CD14-positive monocyte (primary cell): ENCODE results near the gene TOM1L2. TPM values are rescaled to one million over a fixed set of nuclear protein-coding genes. Genes with fewer than 3 reads are reported as not detected.

Source experiments
- DNase-seq, 3 donors: peaks; one replicate each; pipeline ENCODE4 v3.0.0-alpha.2; 2011 to 2022
- H2AFZ ChIP-seq: 2 replicates; pipeline ENCODE4 v1.6.0; 2012; ENCODE audit warnings: mild to moderate bottlenecking, low read depth, low read length, inconsistent platforms; ENCODE audit not compliant: insufficient read depth, poor library complexity, severe bottlenecking
- H3K27ac ChIP-seq, 2 donors: 1 replicate in 1 of 2; 2 replicates in 1 of 2; pipeline ENCODE4 v1.5.1; 2012 to 2013; ENCODE audit warnings: low read length in 2 of 2, control low read depth in 1 of 2, inconsistent platforms in 1 of 2, low read depth in 1 of 2, mild to moderate bottlenecking in 1 of 2
- H3K27me3 ChIP-seq, 2 donors: one replicate each; pipeline versions ENCODE4 v1.6.0 to v1.6.1; 2011 to 2013; ENCODE audit warnings: low read length in 2 of 2; ENCODE audit not compliant: control insufficient read depth in 2 of 2, insufficient read depth in 2 of 2
- H3K36me3 ChIP-seq, 2 donors: replicated peaks in 1 of 2; 1 replicate in 1 of 2; 2 replicates in 1 of 2; pipeline versions ENCODE4 v1.5.1 to v1.6.1; 2012 to 2013; ENCODE audit warnings: low read length in 2 of 2, control low read depth in 1 of 2, inconsistent platforms in 1 of 2, mild to moderate bottlenecking in 1 of 2; ENCODE audit not compliant: insufficient read depth in 2 of 2, control insufficient read depth in 1 of 2
- H3K4me1 ChIP-seq, 2 donors: 1 replicate in 1 of 2; 2 replicates in 1 of 2; pipeline versions ENCODE4 v1.5.1 to v1.6.1; 2012 to 2013; ENCODE audit warnings: low read length in 2 of 2, control low read depth in 1 of 2, inconsistent platforms in 1 of 2, mild to moderate bottlenecking in 1 of 2, moderate library complexity in 1 of 2; ENCODE audit not compliant: insufficient read depth in 2 of 2, control insufficient read depth in 1 of 2
- H3K4me2 ChIP-seq: replicated peaks from 2 replicates; pipeline ENCODE3; 2012; ENCODE audit warnings: low read length, moderate library complexity, mild to moderate bottlenecking; ENCODE audit not compliant: poor library complexity, severe bottlenecking; ENCODE audit errors: extremely low read depth
- H3K4me3 ChIP-seq, 3 experiments: fragments of 200-600 bp in 1 of 3; sonication (generic) in 1 of 3; replicated peaks in 1 of 3; 1 replicate in 2 of 3; 2 replicates in 1 of 3; pipeline ENCODE4 v1.5.1; 2011 to 2013; ENCODE audit warnings: low read length in 3 of 3, mild to moderate bottlenecking in 3 of 3, control low read depth in 2 of 3, low read depth in 2 of 3, inconsistent platforms in 1 of 3, moderate library complexity in 1 of 3
- H3K79me2 ChIP-seq: 2 replicates; pipeline ENCODE4 v1.6.0; 2012; ENCODE audit warnings: mild to moderate bottlenecking, control low read depth, inconsistent platforms, low read length, moderate library complexity; ENCODE audit not compliant: insufficient read depth
- H3K9ac ChIP-seq: 2 replicates; pipeline ENCODE4 v1.6.0; 2017; ENCODE audit warnings: low read length, mild to moderate bottlenecking; ENCODE audit not compliant: insufficient read depth, poor library complexity, severe bottlenecking
- H3K9me3 ChIP-seq, 2 donors: replicated peaks in 1 of 2; 1 replicate in 1 of 2; 2 replicates in 1 of 2; pipeline versions ENCODE4 v1.5.1 to v1.6.1; 2012 to 2013; ENCODE audit warnings: low read length in 2 of 2, control low read depth in 1 of 2; ENCODE audit not compliant: control insufficient read depth in 1 of 2, insufficient read depth in 1 of 2
- H4K20me1 ChIP-seq: 2 replicates; pipeline ENCODE4 v1.6.0; 2012; ENCODE audit warnings: mild to moderate bottlenecking, low read length, control low read depth, moderate library complexity; ENCODE audit not compliant: insufficient read depth
- H3K27ac Mint-ChIP-seq, 7 donors: one replicate each; pipeline ENCODE4 v1.8.0; 2020; ENCODE audit warnings: mild to moderate bottlenecking in 7 of 7, mixed read lengths in 7 of 7, moderate library complexity in 6 of 7, inconsistent platforms in 2 of 7
- H3K27me3 Mint-ChIP-seq, 3 donors: one replicate each; pipeline ENCODE4 v1.8.0; 2021 to 2022; ENCODE audit warnings: low read depth in 3 of 3, mild to moderate bottlenecking in 3 of 3, mixed read lengths in 3 of 3, moderate library complexity in 3 of 3, inconsistent platforms in 1 of 3
- H3K36me3 Mint-ChIP-seq, 2 donors: one replicate each; pipeline ENCODE4 v1.8.0; 2020; ENCODE audit warnings: mixed read lengths in 2 of 2, inconsistent platforms in 1 of 2, mild to moderate bottlenecking in 1 of 2
- H3K4me1 Mint-ChIP-seq: one replicate; pipeline ENCODE4 v1.8.0; 2020; ENCODE audit warnings: mild to moderate bottlenecking, mixed read lengths
- H3K4me3 Mint-ChIP-seq, 2 donors: one replicate each; pipeline ENCODE4 v1.8.0; 2020; ENCODE audit warnings: mild to moderate bottlenecking in 2 of 2, mixed read lengths in 2 of 2, moderate library complexity in 1 of 2
- H3K9me3 Mint-ChIP-seq, 7 donors: one replicate each; pipeline ENCODE4 v1.8.0; 2020 to 2022; ENCODE audit warnings: mixed read lengths in 7 of 7, mild to moderate bottlenecking in 6 of 7, moderate library complexity in 6 of 7, inconsistent platforms in 2 of 7
- WGBS: methylation state at CpG from one replicate; pipeline ENCODE4 v1.1.5; 2013; ENCODE audit warnings: missing lambda C conversion rate; ENCODE audit not compliant: insufficient coverage; 5-methylcytosine and 5-hydroxymethylcytosine counted together
- intact Hi-C, 2 donors: fragments of 100-400 bp; cut with micrococcal nuclease; formaldehyde crosslinking; loops; one replicate each; pipeline versions ENCODE4 v1.15.0 to v1.15.1; 2023
- polyA plus RNA-seq, 3 donors: library from polyadenylated mRNA; depleted of rRNA in 1 of 3; unstranded in 2 of 3; stranded (reverse) in 1 of 3; fragments of 300-500 nt in 2 of 3; fragments of >200 nt in 1 of 3; fragmentation: Illumina TruSeq in 2 of 3; gene quantifications; 1 replicate in 2 of 3; 2 replicates in 1 of 3; pipeline ENCODE4 v1.2.3, GENCODE V29; 2012 to 2021
- TF ChIP-seq, protein P1 (sequence below): fragments of 200-600 bp; IDR thresholded peaks from one replicate; pipeline ENCODE4 v1.8.0; 2022; ENCODE audit warnings: antibody characterized with exemption, mild to moderate bottlenecking

TOM1L2 gene
- polyA plus RNA-seq, 3 donors = 1.7 to 28.2 (median 2.8) TPM

DNA sequence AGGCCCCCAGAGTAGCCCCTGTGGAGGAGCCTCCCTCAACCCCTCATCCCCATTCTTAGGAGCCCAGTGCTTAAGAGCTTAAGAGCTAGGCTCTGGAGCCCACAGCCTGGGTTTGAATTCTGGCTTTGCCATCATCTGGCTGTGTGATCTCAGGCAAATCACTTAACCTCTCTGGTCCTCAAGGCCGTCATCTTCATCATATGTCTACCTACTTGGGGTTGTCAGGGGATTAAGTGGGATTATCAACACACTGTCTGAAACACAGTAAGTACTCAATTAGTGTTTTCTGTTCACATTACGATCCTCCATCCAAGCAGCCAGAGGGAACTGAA, 140.2 kb downstream of the TOM1L2 start:
- intact Hi-C loops = loop anchor here in 1 of 2 donors (10.0 kb wide), 1 partner anchor 147 kb away; the partner anchor contains the start of gene RAI1
- no peak for DNase-seq
- no peaks in the 10 kb centered on the region for H3K9me3 Mint-ChIP-seq
- Histone ChIP-seq H3K79me2 (peaks cover 54% of the 10 kb centered on the region), H3K27me3 (no peaks in the 10 kb centered on the region), H3K36me3 (peaks cover 16 to 28% of the 10 kb centered on the region in 2 donors), H3K4me2 (no peak overlapping the region), H4K20me1 (peaks cover 85% of the 10 kb centered on the region), H2AFZ (no peak overlapping the region), H3K9me3 (no peaks in the 10 kb centered on the region), H3K9ac (no peak overlapping the region), H3K27ac (no peak overlapping the region), H3K4me3 (no peak overlapping the region), H3K4me1 (peaks cover 27 to 36% of the 10 kb centered on the region in 2 donors)
- peaks cover 0 to 4% (median 2%) of the 10 kb centered on the region in 3 donors for H3K27me3 Mint-ChIP-seq
- no peak overlapping the region for H3K27ac Mint-ChIP-seq
- TF ChIP-seq, protein P1, sequence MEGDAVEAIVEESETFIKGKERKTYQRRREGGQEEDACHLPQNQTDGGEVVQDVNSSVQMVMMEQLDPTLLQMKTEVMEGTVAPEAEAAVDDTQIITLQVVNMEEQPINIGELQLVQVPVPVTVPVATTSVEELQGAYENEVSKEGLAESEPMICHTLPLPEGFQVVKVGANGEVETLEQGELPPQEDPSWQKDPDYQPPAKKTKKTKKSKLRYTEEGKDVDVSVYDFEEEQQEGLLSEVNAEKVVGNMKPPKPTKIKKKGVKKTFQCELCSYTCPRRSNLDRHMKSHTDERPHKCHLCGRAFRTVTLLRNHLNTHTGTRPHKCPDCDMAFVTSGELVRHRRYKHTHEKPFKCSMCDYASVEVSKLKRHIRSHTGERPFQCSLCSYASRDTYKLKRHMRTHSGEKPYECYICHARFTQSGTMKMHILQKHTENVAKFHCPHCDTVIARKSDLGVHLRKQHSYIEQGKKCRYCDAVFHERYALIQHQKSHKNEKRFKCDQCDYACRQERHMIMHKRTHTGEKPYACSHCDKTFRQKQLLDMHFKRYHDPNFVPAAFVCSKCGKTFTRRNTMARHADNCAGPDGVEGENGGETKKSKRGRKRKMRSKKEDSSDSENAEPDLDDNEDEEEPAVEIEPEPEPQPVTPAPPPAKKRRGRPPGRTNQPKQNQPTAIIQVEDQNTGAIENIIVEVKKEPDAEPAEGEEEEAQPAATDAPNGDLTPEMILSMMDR = no peak
- H3K4me1 Mint-ChIP-seq = peaks cover 29% of the 10 kb centered on the region
- no peak overlapping the region for H3K4me3 Mint-ChIP-seq
- peaks cover 25 to 45% of the 10 kb centered on the region in 2 donors for H3K36me3 Mint-ChIP-seq
- 100% methylated on average over 1 of the region's 2 CpGs for WGBS

DNA sequence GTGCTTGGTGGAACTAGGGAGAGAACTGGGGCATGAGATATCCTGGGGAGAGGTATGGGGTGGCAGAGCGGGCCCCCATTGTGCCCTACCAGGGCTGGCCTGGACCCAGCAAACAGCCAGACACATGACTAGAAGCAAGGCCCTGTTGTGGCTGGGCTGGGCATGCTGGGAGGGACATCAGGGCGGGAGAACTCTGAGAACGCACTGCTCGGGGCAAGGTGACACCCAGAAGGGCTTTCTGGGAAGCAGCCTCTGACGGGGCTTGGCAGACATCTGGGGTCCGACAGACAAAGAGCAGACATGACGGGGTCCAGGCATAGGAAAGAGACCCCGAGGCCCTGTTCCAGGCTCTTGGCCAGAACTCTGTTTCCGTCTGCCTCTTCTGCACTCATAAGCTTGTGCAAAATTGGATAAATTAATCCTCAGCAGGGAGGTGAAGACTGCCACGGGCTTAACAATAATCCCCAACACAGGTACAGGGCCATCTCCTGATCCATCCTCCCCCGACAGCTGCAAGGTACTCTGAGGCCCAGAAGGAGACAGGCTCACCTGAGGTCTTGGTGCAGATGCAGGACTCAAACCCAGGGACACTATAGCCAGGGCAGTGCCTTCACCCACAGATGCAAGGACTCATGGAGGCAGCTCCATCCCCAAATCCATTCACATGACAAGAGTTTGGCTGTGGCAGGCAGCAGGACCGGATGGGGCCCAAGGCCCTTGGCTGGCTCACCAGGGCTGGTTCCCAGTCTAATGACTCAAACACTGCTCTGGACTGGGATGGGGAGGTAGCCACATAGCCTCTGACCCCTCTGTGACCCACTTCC, 140.8 kb downstream of the TOM1L2 start:
- no peaks in the 10 kb centered on the region for H3K9me3 Mint-ChIP-seq
- H3K27me3 ChIP-seq = no peaks in the 10 kb centered on the region
- no peak overlapping the region for H3K4me3 Mint-ChIP-seq
- peaks cover 0 to 4% (median 2%) of the 10 kb centered on the region in 3 donors for H3K27me3 Mint-ChIP-seq
- H3K79me2 ChIP-seq = peaks cover 51% of the 10 kb centered on the region
- no peak overlapping the region for H2AFZ ChIP-seq
- H3K27ac ChIP-seq = no peak overlapping the region
- peaks cover 90% of the 10 kb centered on the region for H4K20me1 ChIP-seq
- no peak overlapping the region for H3K9ac ChIP-seq
- TF ChIP-seq, protein P1 = no peak
- 93% methylated on average over 11 of the region's 12 CpGs for WGBS
- no peak overlapping the region for H3K4me2 ChIP-seq
- peaks cover 16 to 28% of the 10 kb centered on the region in 2 donors for H3K36me3 ChIP-seq
- peaks cover 30 to 48% of the 10 kb centered on the region in 2 donors for H3K36me3 Mint-ChIP-seq
- peak overlapping the region in 1 of 7 donors; percentile 2 for H3K27ac Mint-ChIP-seq
- H3K4me3 ChIP-seq = no peak overlapping the region
- peaks cover 33% of the 10 kb centered on the region for H3K4me1 Mint-ChIP-seq
- intact Hi-C loops = loop anchor here in 1 of 2 donors (10.0 kb wide), 1 partner anchor 147 kb away; the partner anchor contains the start of gene RAI1
- no peak for DNase-seq
- H3K4me1 ChIP-seq = peaks cover 31 to 36% of the 10 kb centered on the region in 2 donors
- H3K9me3 ChIP-seq = no peaks in the 10 kb centered on the region
